ENCODE results near the gene CYP24A1. TPM values are rescaled to one million over a fixed set of nuclear protein-coding genes. Genes with fewer than 3 reads are reported as not detected.
"Not testable (repeated sequence)": the region's sequence is repeated elsewhere in the genome, so short reads cannot be mapped to it uniquely, and the experiment has no call there.

Gene CYP24A1
- total RNA-seq, 1 donor from 2014 or later = not detected

GRCh38 chr20:54127855-54128574 is 45.8 kb downstream of the CYP24A1 start:
- TF ChIP-seq, protein P1, sequence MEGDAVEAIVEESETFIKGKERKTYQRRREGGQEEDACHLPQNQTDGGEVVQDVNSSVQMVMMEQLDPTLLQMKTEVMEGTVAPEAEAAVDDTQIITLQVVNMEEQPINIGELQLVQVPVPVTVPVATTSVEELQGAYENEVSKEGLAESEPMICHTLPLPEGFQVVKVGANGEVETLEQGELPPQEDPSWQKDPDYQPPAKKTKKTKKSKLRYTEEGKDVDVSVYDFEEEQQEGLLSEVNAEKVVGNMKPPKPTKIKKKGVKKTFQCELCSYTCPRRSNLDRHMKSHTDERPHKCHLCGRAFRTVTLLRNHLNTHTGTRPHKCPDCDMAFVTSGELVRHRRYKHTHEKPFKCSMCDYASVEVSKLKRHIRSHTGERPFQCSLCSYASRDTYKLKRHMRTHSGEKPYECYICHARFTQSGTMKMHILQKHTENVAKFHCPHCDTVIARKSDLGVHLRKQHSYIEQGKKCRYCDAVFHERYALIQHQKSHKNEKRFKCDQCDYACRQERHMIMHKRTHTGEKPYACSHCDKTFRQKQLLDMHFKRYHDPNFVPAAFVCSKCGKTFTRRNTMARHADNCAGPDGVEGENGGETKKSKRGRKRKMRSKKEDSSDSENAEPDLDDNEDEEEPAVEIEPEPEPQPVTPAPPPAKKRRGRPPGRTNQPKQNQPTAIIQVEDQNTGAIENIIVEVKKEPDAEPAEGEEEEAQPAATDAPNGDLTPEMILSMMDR (IDR thresholded peaks at IDR 0.05; ENCODE audit: partially characterized antibody, unreplicated experiment) = no peak
- no peak for DNase-seq
- peaks cover 1% of the 10 kb centered on the region for H3K27me3 Mint-ChIP-seq (ENCODE audit: unreplicated experiment)
- H3K9me3 Mint-ChIP-seq (ENCODE audit: unreplicated experiment) = no peaks in the 10 kb centered on the region
- no peak overlapping the region for H3K27ac Mint-ChIP-seq (ENCODE audit: unreplicated experiment)
- H3K4me3 Mint-ChIP-seq (ENCODE audit: unreplicated experiment) = no peak overlapping the region
- peaks cover 5% of the 10 kb centered on the region for H3K36me3 Mint-ChIP-seq (ENCODE audit: unreplicated experiment)
- peaks cover 17% of the 10 kb centered on the region for H3K4me1 Mint-ChIP-seq (ENCODE audit: low read depth, unreplicated experiment)

- peaks cover 10% of the 10 kb centered on the region for H3K4me1 Mint-ChIP-seq (ENCODE audit: low read depth, unreplicated experiment)
- H3K27me3 Mint-ChIP-seq (ENCODE audit: unreplicated experiment) = peaks cover 1% of the 10 kb centered on the region
- H3K36me3 Mint-ChIP-seq (ENCODE audit: unreplicated experiment) = peaks cover 5% of the 10 kb centered on the region
- H3K9me3 Mint-ChIP-seq (ENCODE audit: unreplicated experiment) = no peaks in the 10 kb centered on the region
- DNase-seq = no peak
- TF ChIP-seq, protein P1 (IDR thresholded peaks at IDR 0.05; ENCODE audit: partially characterized antibody, unreplicated experiment) = no peak
- H3K4me3 Mint-ChIP-seq (ENCODE audit: unreplicated experiment) = peak overlapping the region; percentile 8
- H3K27ac Mint-ChIP-seq (ENCODE audit: unreplicated experiment) = no peak overlapping the region
Measured at GRCh38 chr20:54126806-54127655, 46.8 kb downstream of the CYP24A1 start.

- not testable (repeated sequence) for H3K4me1 Mint-ChIP-seq (ENCODE audit: low read depth, unreplicated experiment); H3K36me3 Mint-ChIP-seq (ENCODE audit: unreplicated experiment); DNase-seq; H3K4me3 Mint-ChIP-seq (ENCODE audit: unreplicated experiment); H3K27me3 Mint-ChIP-seq (ENCODE audit: unreplicated experiment); H3K9me3 Mint-ChIP-seq (ENCODE audit: unreplicated experiment); H3K27ac Mint-ChIP-seq (ENCODE audit: unreplicated experiment)
Measured at GRCh38 chr20:54126328-54126727, 47.5 kb downstream of the CYP24A1 start.

DNA sequence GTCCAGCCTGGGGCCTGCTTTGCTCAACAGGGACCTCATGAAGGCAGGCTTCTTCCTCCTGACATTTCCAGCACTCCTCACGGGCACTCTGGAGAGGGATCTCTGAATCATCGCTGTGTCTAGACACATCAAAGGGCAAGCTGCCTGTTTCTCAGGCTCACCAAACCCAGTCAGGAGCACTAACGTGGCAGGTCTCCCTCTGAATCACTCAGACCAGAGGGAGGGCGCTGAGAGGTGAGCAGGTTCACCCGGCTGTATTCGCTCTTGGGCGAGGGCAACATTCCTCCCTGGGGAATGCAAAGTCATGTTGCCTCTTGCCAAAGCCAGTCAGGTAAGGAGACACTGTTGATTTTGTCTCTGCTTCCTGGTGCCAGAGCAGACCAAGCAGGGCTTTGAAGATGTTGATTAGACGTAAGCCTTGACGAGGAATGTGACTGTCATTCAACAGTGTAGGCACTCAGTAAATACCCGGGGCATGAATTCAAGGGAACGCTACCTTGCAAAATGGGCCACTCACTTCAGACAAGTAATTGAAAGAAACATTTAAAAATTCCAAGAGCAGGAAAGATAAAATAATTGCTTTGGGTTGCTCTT is 50.1 kb downstream of the CYP24A1 start:
- Mint-ChIP-seq H3K36me3 (ENCODE audit: unreplicated experiment) (no peaks in the 10 kb centered on the region), H3K4me3 (ENCODE audit: unreplicated experiment) (no peak overlapping the region), H3K27me3 (ENCODE audit: unreplicated experiment) (no peaks in the 10 kb centered on the region), H3K4me1 (ENCODE audit: low read depth, unreplicated experiment) (peaks cover 9% of the 10 kb centered on the region), H3K27ac (ENCODE audit: unreplicated experiment) (no peak overlapping the region), H3K9me3 (ENCODE audit: unreplicated experiment) (peaks cover 1% of the 10 kb centered on the region)
- DNase-seq = no peak
- TF ChIP-seq, protein P1 (IDR thresholded peaks at IDR 0.05; ENCODE audit: partially characterized antibody, unreplicated experiment) = no peak

GRCh38 chr20:54122681-54123586 is 50.9 kb downstream of the CYP24A1 start:
- no peak overlapping the region for H3K27ac Mint-ChIP-seq (ENCODE audit: unreplicated experiment)

More at GRCh38 chr20:54122681-54123586, 50.9 kb downstream of the CYP24A1 start:
- H3K9me3 Mint-ChIP-seq (ENCODE audit: unreplicated experiment) = peaks cover 1% of the 10 kb centered on the region
- no peaks in the 10 kb centered on the region for H3K36me3 Mint-ChIP-seq (ENCODE audit: unreplicated experiment)
- TF ChIP-seq, protein P1 (IDR thresholded peaks at IDR 0.05; ENCODE audit: partially characterized antibody, unreplicated experiment) = no peak
- no peaks in the 10 kb centered on the region for H3K27me3 Mint-ChIP-seq (ENCODE audit: unreplicated experiment)
- peaks cover 8% of the 10 kb centered on the region for H3K4me1 Mint-ChIP-seq (ENCODE audit: low read depth, unreplicated experiment)
- H3K4me3 Mint-ChIP-seq (ENCODE audit: unreplicated experiment) = no peak overlapping the region
- DNase-seq = no peak

Data from glutamatergic neuron (in vitro differentiated cells).